A673 (cell line): ENCODE measurements around the gene CCDC171. TPM values are rescaled to one million over a fixed set of nuclear protein-coding genes. Genes with fewer than 3 reads are reported as not detected.

Experiments
- BruUV-seq: library from RNA; stranded (reverse); fragments of 400-500 nt; replicated peaks from 2 replicates; lab custom pipeline; 2021; lab: Mats Ljungman, UMichigan
- CTCF ChIA-PET: fragments of 300-600 bp; sonication (Branson Sonifier 250); formaldehyde crosslinking; loops from one replicate; lab custom pipeline; 2022; ENCODE audit warnings: antibody characterized with exemption; lab: Charles Lee
- POLR2A ChIA-PET: fragments of 300-600 bp; sonication (Branson Sonifier 250); formaldehyde crosslinking; loops from one replicate; lab custom pipeline; 2022; ENCODE audit warnings: antibody characterized with exemption; ENCODE audit not compliant: low non-redundant PET; lab: Charles Lee
- DNase-seq: peaks from one replicate; pipeline ENCODE4 v3.0.0-alpha.2; 2015; ENCODE audit warnings: low spot score
- H3K27ac ChIP-seq: fragments of 200-600 bp; sonication (generic); 2 replicates; pipeline ENCODE4 v1.5.1; 2016; ENCODE audit warnings: mixed run types, low read depth, mild to moderate bottlenecking, mixed read lengths, antibody characterized with exemption, low read length; ENCODE audit not compliant: poor library complexity, severe bottlenecking
- H3K27me3 ChIP-seq: fragments of 200-600 bp; sonication (generic); replicated peaks from 2 replicates; pipeline ENCODE4 v1.6.1; 2017; ENCODE audit warnings: mixed run types, low read depth, mild to moderate bottlenecking, mixed read lengths, antibody characterized with exemption, low read length; ENCODE audit not compliant: insufficient read depth, poor library complexity
- H3K36me3 ChIP-seq: fragments of 200-600 bp; sonication (generic); 2 replicates; pipeline ENCODE4 v1.6.1; 2016; ENCODE audit warnings: mixed run types, mild to moderate bottlenecking, mixed read lengths, antibody characterized with exemption, low read length; ENCODE audit not compliant: insufficient read depth, poor library complexity, severe bottlenecking
- H3K4me1 ChIP-seq: fragments of 200-600 bp; sonication (generic); 2 replicates; pipeline ENCODE4 v1.6.1; 2017; ENCODE audit warnings: mixed run types, mild to moderate bottlenecking, mixed read lengths, antibody characterized with exemption, low read length; ENCODE audit not compliant: insufficient read depth, poor library complexity, severe bottlenecking
- H3K4me3 ChIP-seq: fragments of 200-600 bp; sonication (generic); 2 replicates; pipeline ENCODE4 v1.5.1; 2016; ENCODE audit warnings: low read depth, mixed run types, mild to moderate bottlenecking, mixed read lengths, low read length; ENCODE audit not compliant: poor library complexity, severe bottlenecking
- H3K9me3 ChIP-seq: fragments of 200-600 bp; sonication (generic); 2 replicates; pipeline ENCODE4 v1.6.1; 2016; ENCODE audit warnings: mixed run types, low read depth, mild to moderate bottlenecking, mixed read lengths, antibody characterized with exemption, low read length; ENCODE audit not compliant: poor library complexity, severe bottlenecking
- CTCF ChIP-seq: fragments of 300-800, 200-600 bp; sonication (generic); conservative IDR thresholded peaks from 2 replicates; pipeline ENCODE4 v1.5.1; 2017; ENCODE audit warnings: low read depth, mild to moderate bottlenecking, antibody characterized with exemption, low read length, moderate library complexity, mixed read lengths
- EZH2 ChIP-seq: fragments of 200-600 bp; sonication (generic); IDR thresholded peaks from 2 replicates; pipeline ENCODE4 v1.6.1; 2017; ENCODE audit warnings: borderline replicate concordance, low read depth, mild to moderate bottlenecking, mixed read lengths, antibody characterized with exemption, low read length; ENCODE audit not compliant: poor library complexity, severe bottlenecking
- intact Hi-C: fragments of 100-400 bp; cut with micrococcal nuclease; formaldehyde crosslinking; loops from one replicate; pipeline ENCODE4 v1.10.0; 2022; ENCODE audit not compliant: unreplicated experiment
- total RNA-seq: library from RNA; stranded (reverse); gene quantifications from 2 replicates; pipeline ENCODE4 v1.2.3, GENCODE V29; 2021

Gene CCDC171
- total RNA-seq, 1 experiment from 2014 or later, result 72.5 TPM

GRCh38 chr9:15901572-15901971, 348.7 kb downstream of the CCDC171 start:
- intact Hi-C loops, result no loop called here
- no peak overlapping the region for H3K4me3 ChIP-seq
- peaks cover 53% of the 10 kb centered on the region for H3K36me3 ChIP-seq
- DNase-seq, result no peak
- ChIA-PET CTCF (no interaction called here), POLR2A (interaction anchor here (0.6 kb wide), 1 partner anchor 18 kb away, joined by 3 read pairs; no protein-coding TSS in a partner anchor)
- no peaks in the 10 kb centered on the region for H3K27me3 ChIP-seq
- H3K4me1 ChIP-seq, result no peaks in the 10 kb centered on the region
- H3K27ac ChIP-seq, result no peak overlapping the region
- TF ChIP-seq CTCF (no peak), EZH2 (no peak)
- no TSS peak for BruUV-seq
- H3K9me3 ChIP-seq, result peaks cover 46% of the 10 kb centered on the region

- Histone ChIP-seq H3K36me3 (peaks cover 17% of the 10 kb centered on the region), H3K9me3 (peaks cover 5% of the 10 kb centered on the region), H3K27ac (no peak overlapping the region), H3K27me3 (no peaks in the 10 kb centered on the region), H3K4me3 (no peak overlapping the region), H3K4me1 (no peaks in the 10 kb centered on the region)
- no peak for DNase-seq
- BruUV-seq, result no TSS peak
- TF ChIP-seq CTCF, result no peak
- TF ChIP-seq EZH2, result no peak
- ChIA-PET POLR2A (no interaction called here), CTCF (no interaction called here)
- intact Hi-C loops, result no loop called here
Measured at GRCh38 chr9:15909297-15909696, 356.5 kb downstream of the CCDC171 start.

GRCh38 chr9:15915711-15916110, 362.9 kb downstream of the CCDC171 start:
- POLR2A ChIA-PET, result no interaction called here
- Histone ChIP-seq H3K27ac (no peak overlapping the region), H3K36me3 (peaks cover 32% of the 10 kb centered on the region), H3K27me3 (no peaks in the 10 kb centered on the region), H3K9me3 (peaks cover 6% of the 10 kb centered on the region), H3K4me1 (no peaks in the 10 kb centered on the region), H3K4me3 (no peak overlapping the region)
- TF ChIP-seq EZH2 (no peak), CTCF (no peak)
- CTCF ChIA-PET, result no interaction called here
- intact Hi-C loops, result no loop called here
- no peak for DNase-seq
- BruUV-seq, result no TSS peak
